ENCODE data around the gene SGTA. TPM values are rescaled to one million over a fixed set of nuclear protein-coding genes. Genes with fewer than 3 reads are reported as not detected.

SGTA gene
- polyA plus RNA-seq, 3 donors, result 21.6 to 35.4 (median 22.0) TPM

DNA sequence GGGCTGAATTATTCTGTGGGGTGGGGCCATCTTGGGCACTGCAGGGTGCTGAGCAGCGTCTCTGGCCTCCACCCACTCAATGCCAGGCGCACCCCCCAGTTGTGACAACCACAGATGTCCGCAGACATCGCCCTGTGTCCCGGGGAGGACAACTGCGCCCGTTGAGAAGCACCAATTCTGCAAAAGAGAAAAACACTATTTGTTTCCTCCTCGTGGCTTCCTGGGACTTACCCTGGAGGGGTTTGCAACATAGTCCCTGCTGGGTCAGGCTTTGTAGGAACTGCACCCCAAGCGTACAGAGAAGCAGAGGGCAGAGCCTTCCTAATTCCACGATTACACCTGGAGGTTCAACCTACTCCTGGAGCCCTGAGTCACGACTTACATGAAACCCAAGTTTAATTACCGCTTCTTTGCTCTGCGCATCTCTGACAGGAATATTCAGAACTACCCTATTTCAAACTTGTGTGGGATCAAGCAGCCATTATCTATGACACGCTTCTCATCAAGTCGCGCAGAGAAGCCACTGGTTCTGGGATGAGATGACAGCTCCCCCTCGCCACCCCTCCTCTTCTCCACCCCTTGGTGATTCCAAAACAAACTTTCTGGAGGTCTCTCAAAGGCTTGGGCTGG, 32.1 kb downstream of the SGTA start:
- no peak overlapping the region for H3K4me3 ChIP-seq (replicated peaks in 1 of 3; ENCODE audit: low read depth in 2 of 3, low read length in 3 of 3)
- Mint-ChIP-seq H3K4me1 (peaks cover 7% of the 10 kb centered on the region), H3K4me3 (no peak overlapping the region), H3K27me3 (ENCODE audit: low read depth in 3 of 3) (peaks cover 2 to 8% (median 8%) of the 10 kb centered on the region in 3 donors), H3K9me3 (no peaks in the 10 kb centered on the region), H3K27ac (no peak overlapping the region), H3K36me3 (peaks cover 14 to 28% of the 10 kb centered on the region in 2 donors)
- no peak for TF ChIP-seq CTCF (IDR thresholded peaks at IDR 0.05)
- intact Hi-C loops (cut with micrococcal nuclease), result no loop called here
- H3K4me1 ChIP-seq (ENCODE audit: control insufficient read depth in 1 of 2, insufficient read depth in 2 of 2, low read length in 2 of 2), result peaks cover 7 to 10% of the 10 kb centered on the region in 2 donors
- H3K79me2 ChIP-seq (ENCODE audit: insufficient read depth, low read length), result no peaks in the 10 kb centered on the region
- no peaks in the 10 kb centered on the region for H3K9me3 ChIP-seq (replicated peaks in 1 of 2; ENCODE audit: control insufficient read depth in 1 of 2, insufficient read depth in 1 of 2, low read length in 2 of 2)
- DNase-seq, result no peak
- H4K20me1 ChIP-seq (ENCODE audit: insufficient read depth, low read length), result no peaks in the 10 kb centered on the region
- WGBS (ENCODE audit: insufficient coverage), result 38% methylated on average over 16 of the region's 17 CpGs
- H3K9ac ChIP-seq (ENCODE audit: insufficient read depth, low read length, poor library complexity, severe bottlenecking), result no peak overlapping the region
- H3K36me3 ChIP-seq (replicated peaks in 1 of 2; ENCODE audit: control insufficient read depth in 1 of 2, insufficient read depth in 2 of 2, low read length in 2 of 2), result peaks cover 20 to 28% of the 10 kb centered on the region in 2 donors
- no peaks in the 10 kb centered on the region for H3K27me3 ChIP-seq (ENCODE audit: control insufficient read depth in 2 of 2, insufficient read depth in 2 of 2, low read length in 2 of 2)
- H2AFZ ChIP-seq (ENCODE audit: insufficient read depth, low read depth, low read length, poor library complexity, severe bottlenecking), result no peak overlapping the region
- H3K27ac ChIP-seq (ENCODE audit: low read depth in 1 of 2, low read length in 2 of 2), result no peak overlapping the region
- H3K4me2 ChIP-seq (replicated peaks; ENCODE audit: extremely low read depth, low read length, poor library complexity, severe bottlenecking), result no peak overlapping the region

DNA sequence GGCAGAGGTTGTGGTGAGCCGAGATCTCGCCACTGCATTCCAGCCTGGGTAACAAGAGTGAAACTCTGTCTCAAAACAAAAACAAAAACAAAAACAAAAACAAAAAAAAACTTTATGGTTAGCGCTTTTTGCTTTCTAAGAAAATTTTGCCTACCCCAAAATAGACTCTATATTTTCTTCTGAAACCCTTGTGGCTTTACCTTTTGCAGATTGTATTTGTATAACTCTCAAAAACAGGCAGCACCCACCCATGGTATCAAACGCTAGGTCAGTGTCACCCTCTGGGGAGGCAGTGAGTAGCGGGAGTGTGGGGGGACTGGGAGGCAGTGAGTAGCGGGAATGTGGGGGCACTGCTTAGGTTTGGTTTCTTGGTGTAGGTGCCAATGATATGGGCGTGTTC, 35.7 kb downstream of the SGTA start:
- Histone ChIP-seq H3K4me1 (ENCODE audit: control insufficient read depth in 1 of 2, insufficient read depth in 2 of 2, low read length in 2 of 2) (peaks cover 7 to 10% of the 10 kb centered on the region in 2 donors), H3K9ac (ENCODE audit: insufficient read depth, low read length, poor library complexity, severe bottlenecking) (no peak overlapping the region), H3K4me3 (replicated peaks in 1 of 3; ENCODE audit: low read depth in 2 of 3, low read length in 3 of 3) (no peak overlapping the region), H3K79me2 (ENCODE audit: insufficient read depth, low read length) (no peaks in the 10 kb centered on the region), H3K36me3 (replicated peaks in 1 of 2; ENCODE audit: control insufficient read depth in 1 of 2, insufficient read depth in 2 of 2, low read length in 2 of 2) (no peaks in the 10 kb centered on the region), H3K27me3 (ENCODE audit: control insufficient read depth in 2 of 2, insufficient read depth in 2 of 2, low read length in 2 of 2) (no peaks in the 10 kb centered on the region), H3K4me2 (replicated peaks; ENCODE audit: extremely low read depth, low read length, poor library complexity, severe bottlenecking) (no peak overlapping the region), H2AFZ (ENCODE audit: insufficient read depth, low read depth, low read length, poor library complexity, severe bottlenecking) (no peak overlapping the region), H3K9me3 (replicated peaks in 1 of 2; ENCODE audit: control insufficient read depth in 1 of 2, insufficient read depth in 1 of 2, low read length in 2 of 2) (no peaks in the 10 kb centered on the region), H4K20me1 (ENCODE audit: insufficient read depth, low read length) (no peaks in the 10 kb centered on the region), H3K27ac (ENCODE audit: low read depth in 1 of 2, low read length in 2 of 2) (no peak overlapping the region)
- no peaks in the 10 kb centered on the region for H3K36me3 Mint-ChIP-seq
- peaks cover 7% of the 10 kb centered on the region for H3K4me1 Mint-ChIP-seq
- WGBS (ENCODE audit: insufficient coverage), result 93% methylated on average over 5 of the region's 7 CpGs
- peaks cover 8 to 12% (median 10%) of the 10 kb centered on the region in 3 donors for H3K27me3 Mint-ChIP-seq (ENCODE audit: low read depth in 3 of 3)
- no peak for DNase-seq
- no peak for TF ChIP-seq CTCF (IDR thresholded peaks at IDR 0.05)
- H3K9me3 Mint-ChIP-seq, result no peaks in the 10 kb centered on the region
- H3K4me3 Mint-ChIP-seq, result no peak overlapping the region
- peak overlapping the region in 1 of 7 donors; percentile 7 for H3K27ac Mint-ChIP-seq
- intact Hi-C loops (cut with micrococcal nuclease), result loop anchor here in 1 of 2 donors (10.0 kb wide), 1 partner anchor 283 kb away; no protein-coding TSS in a partner anchor
